Omental fat pad (tissue), 4 donors: Measurements from ENCODE around the gene ANTXRL. TPM values are rescaled to one million over a fixed set of nuclear protein-coding genes. Genes with fewer than 3 reads are reported as not detected.
"Not testable (repeated sequence)": the region's sequence is repeated elsewhere in the genome, so short reads cannot be mapped to it uniquely, and the experiment has no call there.

Experiments used
- ATAC-seq: fragments of 150-250 bp; one replicate; pipeline ENCODE4 v1.9.1; 2016; ENCODE audit warnings: mild to moderate bottlenecking, moderate library complexity; ENCODE audit not compliant: low FRiP score
- DNase-seq: peaks from one replicate; pipeline ENCODE4 v3.0.0-alpha.2; 2019; ENCODE audit warnings: low spot score
- CTCF ChIP-seq, 3 donors: fragments of 450-650 bp; IDR thresholded peaks; one replicate each; pipeline ENCODE4 v1.5.1; 2016 to 2017; ENCODE audit warnings: antibody characterized with exemption in 3 of 3, mild to moderate bottlenecking in 3 of 3, moderate library complexity in 2 of 3
- total RNA-seq, 4 donors: library from RNA; depleted of rRNA; stranded (reverse); fragments of >200 nt; gene quantifications; one replicate each; pipeline ENCODE4 v1.1.0, GENCODE V29; 2016

The ANTXRL gene
- total RNA-seq, 4 donors from 2014 or later: not detected

- TF ChIP-seq CTCF (IDR thresholded peaks at IDR 0.05): no peak
- no peak for DNase-seq
Measured at GRCh38 chr10:46257099-46257498, 29.7 kb upstream of the ANTXRL start.

GRCh38 chr10:46262906-46263560 lies 23.8 kb upstream of the ANTXRL start:
- not testable (repeated sequence) for ATAC-seq, DNase-seq

More at GRCh38 chr10:46257099-46257498, 29.7 kb upstream of the ANTXRL start:
- ATAC-seq: no peak

- no peak for TF ChIP-seq CTCF (IDR thresholded peaks at IDR 0.05)
- DNase-seq: no peak
- ATAC-seq: no peak
Measured at GRCh38 chr10:46263831-46264268, 22.9 kb upstream of the ANTXRL start.

- DNase-seq (no peak), ATAC-seq (no peak)
- no peak for TF ChIP-seq CTCF (IDR thresholded peaks at IDR 0.05)
Measured at GRCh38 chr10:46264336-46264735, 22.5 kb upstream of the ANTXRL start.

- ATAC-seq: no peak
- no peak for TF ChIP-seq CTCF (IDR thresholded peaks at IDR 0.05)
- DNase-seq: no peak
Measured at GRCh38 chr10:46264737-46265368, 21.9 kb upstream of the ANTXRL start.

GRCh38 chr10:46265566-46266305 lies 21.1 kb upstream of the ANTXRL start:
- DNase-seq, ATAC-seq: not testable (repeated sequence)

GRCh38 chr10:46266306-46266985 lies 20.4 kb upstream of the ANTXRL start:
- TF ChIP-seq CTCF (IDR thresholded peaks at IDR 0.05): no peak
- ATAC-seq: no peak
- no peak for DNase-seq
